CD1c-positive myeloid dendritic cell (primary cell): ENCODE measurements around the gene SPTBN1.

Experiments
- DNase-seq: peaks from one replicate; pipeline ENCODE4 v3.0.0-alpha.2; 2016; ENCODE audit errors: extremely low spot score

SPTBN1 gene

GRCh38 chr2:54651291-54651690 is 195.2 kb downstream of the SPTBN1 start:
- no peak for DNase-seq

- DNase-seq, result no peak
Measured at GRCh38 chr2:54652540-54652939, 196.4 kb downstream of the SPTBN1 start.

- DNase-seq, result no peak
Measured at GRCh38 chr2:54653572-54654204, 197.6 kb downstream of the SPTBN1 start.

GRCh38 chr2:54655046-54655809 is 199.1 kb downstream of the SPTBN1 start:
- DNase-seq, result no peak

GRCh38 chr2:54656863-54657262 is 200.7 kb downstream of the SPTBN1 start:
- no peak for DNase-seq

- DNase-seq, result peak; percentile 45
Measured at GRCh38 chr2:54657664-54658083, 201.5 kb downstream of the SPTBN1 start.

GRCh38 chr2:54658564-54659071 is 202.5 kb downstream of the SPTBN1 start:
- no peak for DNase-seq

- no peak for DNase-seq
Measured at GRCh38 chr2:54659527-54659926, 203.4 kb downstream of the SPTBN1 start.

- no peak for DNase-seq
Measured at GRCh38 chr2:54660752-54661151, 204.6 kb downstream of the SPTBN1 start.

GRCh38 chr2:54663424-54664030 is 207.4 kb downstream of the SPTBN1 start:
- no peak for DNase-seq

GRCh38 chr2:54664238-54664786 is 208.2 kb downstream of the SPTBN1 start:
- no peak for DNase-seq

GRCh38 chr2:54665436-54665856 is 209.3 kb downstream of the SPTBN1 start:
- DNase-seq, result peak; percentile 73

GRCh38 chr2:54666131-54666633 is 210.1 kb downstream of the SPTBN1 start:
- no peak for DNase-seq

GRCh38 chr2:54666634-54667265 is 210.6 kb downstream of the SPTBN1 start:
- no peak for DNase-seq

- no peak for DNase-seq
Measured at GRCh38 chr2:54667266-54667639, 211.1 kb downstream of the SPTBN1 start.

- DNase-seq, result no peak
Measured at GRCh38 chr2:54667726-54668650, 211.9 kb downstream of the SPTBN1 start.

GRCh38 chr2:54668711-54669110 is 212.6 kb downstream of the SPTBN1 start:
- no peak for DNase-seq

GRCh38 chr2:54669677-54670484 is 213.8 kb downstream of the SPTBN1 start:
- peak; percentile 65 for DNase-seq

GRCh38 chr2:54670485-54671009 is 214.4 kb downstream of the SPTBN1 start:
- no peak for DNase-seq

GRCh38 chr2:54671010-54671409 is 214.9 kb downstream of the SPTBN1 start:
- DNase-seq, result no peak
